ENCODE measurements around the gene C11orf91.

The C11orf91 gene

DNA sequence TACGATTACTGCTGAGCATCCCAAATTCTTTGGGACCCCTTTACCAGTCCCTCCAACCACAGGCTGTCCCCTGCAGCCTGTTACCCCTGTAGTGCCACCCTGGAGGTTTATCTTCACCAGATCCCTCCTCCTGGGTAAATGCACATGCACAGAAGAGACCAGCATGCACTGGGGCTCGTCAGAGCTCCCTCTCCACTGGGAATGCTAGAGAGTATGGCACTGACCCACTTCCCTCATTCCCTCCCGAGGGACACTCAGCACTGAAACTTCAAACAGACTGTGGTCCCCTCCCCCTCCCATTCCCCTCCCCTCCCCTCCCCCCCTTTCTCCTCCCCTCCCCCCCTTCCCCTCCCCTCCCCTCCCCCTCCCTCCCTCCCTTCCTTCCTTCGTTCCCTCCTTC lies 49.1 kb downstream of the C11orf91 start:
- no peak for DNase-seq (ENCODE audit: low read depth in 2 of 2)

- DNase-seq (ENCODE audit: low read depth in 2 of 2): no peak
Observed at GRCh38 chr11:33649944-33650343, 50.7 kb downstream of the C11orf91 start.
